A549 (cell line): ENCODE measurements around the gene RIC1. TPM values are rescaled to one million over a fixed set of nuclear protein-coding genes. Genes with fewer than 3 reads are reported as not detected.

Experiments
- ATAC-seq, 2 experiments: fragments of 200-7000 bp in 1 of 2; fragments of >200 bp in 1 of 2; cut with Nextera tagmentation in 1 of 2; cut with Tn5 transposase in 1 of 2; 3 replicates each; pipeline versions ENCODE4 v1.8.0 to v1.9.1; 2018 to 2020; ENCODE audit warnings: mild to moderate bottlenecking in 1 of 2, moderate library complexity in 1 of 2
- CTCF ChIA-PET: fragments of 300-600 bp; sonication (Branson Sonifier 250); formaldehyde crosslinking; extraction: SDS; loops from one replicate; lab custom pipeline; 2021; ENCODE audit warnings: antibody characterized with exemption, inconsistent platforms; lab: Yijun Ruan, JAX
- POLR2A ChIA-PET: fragments of 350-600 bp; formaldehyde crosslinking; extraction: SDS; loops from one replicate; lab custom pipeline; 2021; ENCODE audit warnings: antibody characterized with exemption, inconsistent platforms; lab: Yijun Ruan, JAX
- DNase-seq, 2 experiments: peaks; one replicate each; pipeline versions ENCODE4 v3.0.0 to v3.0.0-alpha.2; 2011 to 2016; ENCODE audit warnings: low read depth in 1 of 2, low spot score in 1 of 2
- FAIRE-seq: peaks from 2 replicates; lab custom pipeline; 2011; peaks lifted over from hg19 to GRCh38; lab: Jason Lieb, UNC
- H3K27ac ChIP-seq, 2 experiments: fragments of >200 bp; sonication (Bioruptor Twin); formaldehyde crosslinking; 3 replicates each; pipeline ENCODE4 v1.5.1; 2016 to 2017
- H3K4me1 ChIP-seq: fragments of >200 bp; sonication (Bioruptor Twin); formaldehyde crosslinking; 3 replicates; pipeline ENCODE4 v1.6.1; 2016
- H3K4me2 ChIP-seq: fragments of >200 bp; sonication (Bioruptor Twin); formaldehyde crosslinking; 3 replicates; pipeline ENCODE4 v1.6.1; 2016
- H3K4me3 ChIP-seq: fragments of >200 bp; sonication (Bioruptor Twin); formaldehyde crosslinking; 3 replicates; pipeline ENCODE4 v1.5.1; 2016
- H3K9me3 ChIP-seq: fragments of >200 bp; sonication (Bioruptor Twin); formaldehyde crosslinking; 3 replicates; pipeline ENCODE4 v1.6.1; 2016
- CBX8 ChIP-seq: fragments of 200-600 bp; sonication (generic); IDR thresholded peaks from 2 replicates; pipeline ENCODE4 v1.6.1; 2016
- CEBPB ChIP-seq, 2 experiments: fragments of >200 bp in 1 of 2; sonication (Bioruptor Twin) in 1 of 2; formaldehyde crosslinking in 1 of 2; IDR thresholded peaks; 2 replicates each; pipeline ENCODE4 v1.6.1; 2012 to 2016
- FOXS1 ChIP-seq: fragments of 250-450 bp; sonication (Bioruptor Pico); IDR thresholded peaks from 2 replicates; pipeline ENCODE4 v1.5.0; 2020; ENCODE audit warnings: mild to moderate bottlenecking, moderate library complexity
- GATA3 ChIP-seq: IDR thresholded peaks from 2 replicates; pipeline ENCODE4 v1.6.1; 2012; ENCODE audit warnings: borderline replicate concordance
- HMGXB4 ChIP-seq: fragments of 250-450 bp; sonication (Bioruptor Pico); IDR thresholded peaks from 2 replicates; pipeline ENCODE4 v1.5.0; 2021; ENCODE audit warnings: mild to moderate bottlenecking, moderate library complexity, borderline replicate concordance
- HOXB13 ChIP-seq: fragments of 250-450 bp; sonication (Bioruptor Pico); IDR thresholded peaks from 2 replicates; pipeline ENCODE4 v1.5.0; 2020; ENCODE audit warnings: low read depth, mild to moderate bottlenecking, moderate library complexity
- HOXB5 ChIP-seq: fragments of 250-450 bp; sonication (Bioruptor Pico); IDR thresholded peaks from 2 replicates; pipeline ENCODE4 v1.5.0; 2020; ENCODE audit warnings: mild to moderate bottlenecking, moderate library complexity
- KDM1A ChIP-seq: fragments of 200-600 bp; sonication (generic); IDR thresholded peaks from 2 replicates; pipeline ENCODE4 v1.6.1; 2016; ENCODE audit warnings: low read depth, mild to moderate bottlenecking
- KDM5A ChIP-seq: fragments of 200-600 bp; sonication (generic); IDR thresholded peaks from 2 replicates; pipeline ENCODE4 v1.6.1; 2016; ENCODE audit warnings: antibody characterized with exemption, mild to moderate bottlenecking
- MAFK ChIP-seq: fragments of 450-650 bp; IDR thresholded peaks from 2 replicates; pipeline ENCODE4 v1.6.1; 2014; ENCODE audit not compliant: partially characterized antibody
- MAZ ChIP-seq: fragments of 150-350 bp; IDR thresholded peaks from 2 replicates; pipeline ENCODE4 v1.6.1; 2014; ENCODE audit warnings: antibody characterized with exemption, low read depth, low read length, borderline replicate concordance
- NFE2L2 ChIP-seq: fragments of 150-350 bp; conservative IDR thresholded peaks from 2 replicates; pipeline ENCODE4 v1.6.1; 2014; ENCODE audit warnings: low read length
- NPAS2 ChIP-seq: fragments of 250-450 bp; sonication (Bioruptor Pico); IDR thresholded peaks from 2 replicates; pipeline ENCODE4 v1.8.0; 2022; ENCODE audit warnings: mild to moderate bottlenecking, moderate library complexity, borderline replicate concordance
- NR3C1 ChIP-seq: fragments of >200 bp; sonication (Bioruptor Twin); formaldehyde crosslinking; IDR thresholded peaks from 3 replicates; pipeline ENCODE4 v1.6.1; 2017
- PHF8 ChIP-seq: fragments of 200-600 bp; sonication (generic); IDR thresholded peaks from 2 replicates; pipeline ENCODE4 v1.6.1; 2016; ENCODE audit warnings: low read depth, mild to moderate bottlenecking, antibody characterized with exemption, moderate library complexity, borderline replicate concordance
- RCOR1 ChIP-seq: fragments of 150-350 bp; IDR thresholded peaks from 2 replicates; pipeline ENCODE4 v1.6.1; 2014; ENCODE audit warnings: antibody characterized with exemption, low read length, low read depth
- REST ChIP-seq: fragments of 200-600 bp; sonication (generic); IDR thresholded peaks from 2 replicates; pipeline ENCODE4 v1.6.1; 2016; ENCODE audit warnings: antibody characterized with exemption, mild to moderate bottlenecking, moderate library complexity
- RFX5 ChIP-seq: fragments of 450-650 bp; IDR thresholded peaks from 2 replicates; pipeline ENCODE4 v1.7.1; 2014; ENCODE audit warnings: antibody characterized with exemption, mild to moderate bottlenecking, moderate library complexity
- TFCP2L1 ChIP-seq: fragments of 250-450 bp; sonication (Bioruptor Pico); IDR thresholded peaks from 2 replicates; pipeline ENCODE4 v1.5.0; 2021; ENCODE audit warnings: mild to moderate bottlenecking
- ZNF302 ChIP-seq: fragments of 250-450 bp; sonication (Bioruptor Pico); IDR thresholded peaks from 2 replicates; pipeline ENCODE4 v1.9.0; 2021; ENCODE audit warnings: inconsistent platforms, mild to moderate bottlenecking, moderate library complexity
- WGBS: methylation state at CpG from one replicate; pipeline ENCODE4 v1.1.6; 2017; ENCODE audit errors: missing lambda C conversion rate; 5-methylcytosine and 5-hydroxymethylcytosine counted together
- polyA plus RNA-seq, 4 experiments: library from polyadenylated mRNA; depleted of rRNA in 3 of 4; stranded (reverse); fragments of >200 nt; fragmentation: RNase III in 1 of 4; extraction: RNeasy Plus Mini Kit Qiagen cat#74134 plus additional on column Dnase treatment in 1 of 4; gene quantifications; 2 replicates in 3 of 4; 3 replicates in 1 of 4; pipeline ENCODE4 v1.2.3, GENCODE V29; 2011 to 2017
- TF ChIP-seq, protein P1 (sequence below): fragments of >200 bp; sonication (Bioruptor Twin); formaldehyde crosslinking; IDR thresholded peaks from 2 replicates; pipeline ENCODE4 v1.6.1; 2016

RIC1 gene
- polyA plus RNA-seq, 2 of the 4 experiments (the other 2 are of a cell fraction) = 10.7 to 26.8 TPM

DNA sequence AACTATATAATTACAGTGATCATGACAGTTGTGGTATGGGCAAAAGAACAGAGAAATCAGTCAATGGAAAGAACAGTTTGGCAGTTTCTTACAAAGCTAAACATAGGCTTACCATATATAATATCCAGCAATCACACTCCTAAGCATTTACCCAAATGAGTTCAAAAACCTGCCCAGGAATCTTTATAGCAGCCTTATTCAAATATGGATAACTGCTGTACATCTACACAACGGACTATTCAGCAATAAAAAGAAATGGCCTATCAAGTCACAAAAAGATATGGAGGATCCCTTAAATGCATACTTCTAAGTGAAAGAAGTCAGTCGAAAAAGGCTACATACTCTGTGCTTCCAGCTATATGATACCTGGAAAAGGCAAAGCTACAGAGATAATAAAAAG lies 167.4 kb downstream of the RIC1 start:
- TF ChIP-seq PHF8 (no peak), GATA3 (no peak), RFX5 (no peak), RCOR1 (no peak), KDM5A (no peak), NFE2L2 (no peak), ZNF302 (CRISPR knock-in tag) (no peak), HOXB13 (CRISPR knock-in tag) (no peak), HOXB5 (no peak), MAZ (no peak), TFCP2L1 (CRISPR knock-in tag) (no peak), MAFK (no peak)
- ATAC-seq (no peak), FAIRE-seq (no peak), DNase-seq (no peak)
- Histone ChIP-seq H3K9me3 (no peaks in the 10 kb centered on the region), H3K4me3 (no peak overlapping the region), H3K4me1 (peaks cover 10% of the 10 kb centered on the region), H3K27ac (no peak overlapping the region), H3K4me2 (no peak overlapping the region)
- WGBS = 81% methylated on average over 2 of the region's 2 CpGs
- POLR2A ChIA-PET = no interaction called here
- CTCF ChIA-PET = interaction anchor here (1.0 to 4.0 kb wide), 2 partner anchors 36 to 89 kb away, joined by 3 to 38 read pairs; partner anchors contain the start of gene ERMP1

GRCh38 chr9:5798581-5798980 lies 169.7 kb downstream of the RIC1 start:
- FAIRE-seq (no peak), DNase-seq (no peak), ATAC-seq (no peak)
- Histone ChIP-seq H3K4me2 (no peak overlapping the region), H3K4me1 (peaks cover 21% of the 10 kb centered on the region), H3K27ac (no peak overlapping the region), H3K9me3 (no peaks in the 10 kb centered on the region), H3K4me3 (no peak overlapping the region)
- WGBS = 65% methylated on average over 2 of the region's 2 CpGs
- TF ChIP-seq CBX8 = no peak
- TF ChIP-seq HOXB13 (CRISPR knock-in tag) = no peak
- TF ChIP-seq HMGXB4 (CRISPR knock-in tag) = no peak
- TF ChIP-seq MAZ = no peak
- no peak for TF ChIP-seq FOXS1 (CRISPR knock-in tag)
- TF ChIP-seq CEBPB (IDR thresholded peaks at IDR 0.05) = no peak
- TF ChIP-seq NR3C1 = no peak
- no peak for TF ChIP-seq REST
- no peak for TF ChIP-seq TFCP2L1 (CRISPR knock-in tag)
- TF ChIP-seq KDM1A = no peak
- TF ChIP-seq, protein P1, sequence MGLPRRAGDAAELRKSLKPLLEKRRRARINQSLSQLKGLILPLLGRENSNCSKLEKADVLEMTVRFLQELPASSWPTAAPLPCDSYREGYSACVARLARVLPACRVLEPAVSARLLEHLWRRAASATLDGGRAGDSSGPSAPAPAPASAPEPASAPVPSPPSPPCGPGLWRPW = no peak
- TF ChIP-seq NPAS2 (CRISPR knock-in tag) = no peak
- POLR2A ChIA-PET = interaction anchor here (0.7 to 1.0 kb wide), 2 partner anchors 88 to 210 kb away, joined by 3 to 6 read pairs; a partner anchor contains a TSS
- CTCF ChIA-PET = interaction anchor here (0.6 to 4.0 kb wide), 20 partner anchors 11 to 507 kb away, joined by 3 to 38 read pairs (median 4); partner anchors contain the start of gene ERMP1
